Breast epithelium (tissue), 3 donors: ENCODE measurements around the gene MESP1.

Experiments
- POLR2A ChIP-seq: fragments of 450-650 bp; IDR thresholded peaks from one replicate; pipeline ENCODE4 v1.6.1; 2016; ENCODE audit warnings: antibody characterized with exemption, mild to moderate bottlenecking, moderate library complexity
- POLR2AphosphoS5 ChIP-seq, 3 donors: sonication (generic); formaldehyde crosslinking; IDR thresholded peaks; one replicate each; pipeline ENCODE4 v1.6.1; 2017; ENCODE audit warnings: antibody characterized with exemption in 3 of 3
- TF ChIP-seq, protein P1 (sequence below), 3 donors: fragments of 450-650 bp; IDR thresholded peaks; one replicate each; pipeline ENCODE4 v1.5.1; 2016 to 2017; ENCODE audit warnings: antibody characterized with exemption in 3 of 3, mild to moderate bottlenecking in 3 of 3, moderate library complexity in 3 of 3

GRCh38 chr15:89735773-89736172 lies 15.3 kb downstream of the MESP1 start:
- TF ChIP-seq, protein P1, sequence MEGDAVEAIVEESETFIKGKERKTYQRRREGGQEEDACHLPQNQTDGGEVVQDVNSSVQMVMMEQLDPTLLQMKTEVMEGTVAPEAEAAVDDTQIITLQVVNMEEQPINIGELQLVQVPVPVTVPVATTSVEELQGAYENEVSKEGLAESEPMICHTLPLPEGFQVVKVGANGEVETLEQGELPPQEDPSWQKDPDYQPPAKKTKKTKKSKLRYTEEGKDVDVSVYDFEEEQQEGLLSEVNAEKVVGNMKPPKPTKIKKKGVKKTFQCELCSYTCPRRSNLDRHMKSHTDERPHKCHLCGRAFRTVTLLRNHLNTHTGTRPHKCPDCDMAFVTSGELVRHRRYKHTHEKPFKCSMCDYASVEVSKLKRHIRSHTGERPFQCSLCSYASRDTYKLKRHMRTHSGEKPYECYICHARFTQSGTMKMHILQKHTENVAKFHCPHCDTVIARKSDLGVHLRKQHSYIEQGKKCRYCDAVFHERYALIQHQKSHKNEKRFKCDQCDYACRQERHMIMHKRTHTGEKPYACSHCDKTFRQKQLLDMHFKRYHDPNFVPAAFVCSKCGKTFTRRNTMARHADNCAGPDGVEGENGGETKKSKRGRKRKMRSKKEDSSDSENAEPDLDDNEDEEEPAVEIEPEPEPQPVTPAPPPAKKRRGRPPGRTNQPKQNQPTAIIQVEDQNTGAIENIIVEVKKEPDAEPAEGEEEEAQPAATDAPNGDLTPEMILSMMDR (IDR thresholded peaks at IDR 0.05) = no peak
- TF ChIP-seq POLR2A = no peak
- no peak for TF ChIP-seq POLR2AphosphoS5 (IDR thresholded peaks at IDR 0.05)
